Neural cell (in vitro differentiated cells): ENCODE results near the gene NARS2. TPM values are rescaled to one million over a fixed set of nuclear protein-coding genes. Genes with fewer than 3 reads are reported as not detected.

Source experiments
- H2AFZ ChIP-seq: fragments of 200-600, 300-800 bp; sonication (generic), shearing (Covaris generic); 2 replicates; pipeline ENCODE4 v1.6.0; 2014; ENCODE audit warnings: low read depth, mild to moderate bottlenecking, antibody characterized with exemption, low read length, moderate library complexity
- H3F3A ChIP-seq: fragments of 200-600 bp; shearing (Covaris generic); 2 replicates; pipeline ENCODE4 v1.6.1; 2016; ENCODE audit warnings: mild to moderate bottlenecking, moderate library complexity, mixed read lengths, antibody characterized with exemption, low read length; ENCODE audit not compliant: insufficient read depth, poor library complexity, severe bottlenecking
- H3K27ac ChIP-seq: fragments of 200-600, 300-800 bp; sonication (generic), shearing (Covaris generic); 2 replicates; pipeline ENCODE4 v1.5.1; 2014; ENCODE audit warnings: mild to moderate bottlenecking, low read length, moderate library complexity
- H3K27me3 ChIP-seq: fragments of 300-800, 200-600 bp; sonication (generic), shearing (Covaris generic); 2 replicates; pipeline ENCODE4 v1.6.0; 2014; ENCODE audit warnings: mild to moderate bottlenecking, low read depth, low read length, moderate library complexity; ENCODE audit not compliant: insufficient read depth
- H3K36me3 ChIP-seq: fragments of 300-800, 200-600 bp; sonication (generic), shearing (Covaris generic); 2 replicates; pipeline ENCODE4 v1.5.1; 2014; ENCODE audit warnings: mild to moderate bottlenecking, antibody characterized with exemption, low read length, moderate library complexity; ENCODE audit not compliant: insufficient read depth
- H3K4me2 ChIP-seq: fragments of 300-800, 200-600 bp; sonication (generic), shearing (Covaris generic); 2 replicates; pipeline ENCODE4 v1.6.0; 2014; ENCODE audit warnings: mild to moderate bottlenecking, low read length
- H3K4me3 ChIP-seq: fragments of 300-800, 200-600 bp; sonication (generic), shearing (Covaris generic); 2 replicates; pipeline ENCODE4 v1.5.1; 2014; ENCODE audit warnings: mild to moderate bottlenecking, low read length, moderate library complexity
- H3K79me2 ChIP-seq: fragments of 200-600 bp; shearing (Covaris generic); replicated peaks from 2 replicates; pipeline ENCODE4 v1.6.0; 2014; ENCODE audit warnings: mild to moderate bottlenecking, low read length, moderate library complexity; ENCODE audit not compliant: insufficient read depth
- H3K9ac ChIP-seq: fragments of 300-800, 200-600 bp; sonication (generic), shearing (Covaris generic); 2 replicates; pipeline ENCODE4 v1.6.1; 2016; ENCODE audit warnings: mild to moderate bottlenecking, low read length, mixed read lengths
- H3K9me2 ChIP-seq: fragments of 200-600 bp; shearing (Covaris generic); 2 replicates; pipeline ENCODE4 v1.6.1; 2016; ENCODE audit warnings: mild to moderate bottlenecking, low read length, mixed read lengths; ENCODE audit not compliant: insufficient read depth
- H3K9me3 ChIP-seq: fragments of 200-600, 300-800 bp; sonication (generic), shearing (Covaris generic); 2 replicates; pipeline ENCODE4 v1.6.1; 2016; ENCODE audit warnings: mild to moderate bottlenecking, mixed run types, low read length, moderate library complexity, mixed read lengths
- H4K20me1 ChIP-seq: fragments of 200-600 bp; shearing (Covaris generic); 2 replicates; pipeline ENCODE4 v1.6.1; 2016; ENCODE audit warnings: mild to moderate bottlenecking, mixed run types; ENCODE audit not compliant: insufficient read depth
- CTCF ChIP-seq: fragments of 450-650 bp; IDR thresholded peaks from 2 replicates; pipeline ENCODE4 v1.5.1; 2014; ENCODE audit warnings: antibody characterized with exemption, mild to moderate bottlenecking, moderate library complexity; ENCODE audit not compliant: poor library complexity, severe bottlenecking
- EP300 ChIP-seq: fragments of 450-650 bp; conservative IDR thresholded peaks from 2 replicates; pipeline ENCODE4 v1.6.1; 2014; ENCODE audit warnings: antibody characterized with exemption, mild to moderate bottlenecking, moderate library complexity; ENCODE audit not compliant: poor library complexity, severe bottlenecking
- EZH2 ChIP-seq: fragments of 200-600, 300-800 bp; shearing (Covaris generic), sonication (generic); IDR thresholded peaks from 2 replicates; pipeline ENCODE4 v1.6.1; 2014; ENCODE audit warnings: antibody characterized with exemption, low read length, borderline replicate concordance, mild to moderate bottlenecking; ENCODE audit not compliant: insufficient read depth, poor library complexity, severe bottlenecking
- MXI1 ChIP-seq: fragments of 450-650 bp; conservative IDR thresholded peaks from 2 replicates; pipeline ENCODE4 v1.6.1; 2014; ENCODE audit warnings: antibody characterized with exemption, mild to moderate bottlenecking; ENCODE audit not compliant: poor library complexity, severe bottlenecking
- POLR2AphosphoS5 ChIP-seq: IDR thresholded peaks from 2 replicates; pipeline ENCODE4 v1.6.1; 2012
- RAD21 ChIP-seq: fragments of 450-650 bp; conservative IDR thresholded peaks from 2 replicates; pipeline ENCODE4 v1.6.1; 2014; ENCODE audit warnings: antibody characterized with exemption, mild to moderate bottlenecking, moderate library complexity
- REST ChIP-seq: IDR thresholded peaks from 2 replicates; pipeline ENCODE4 v1.6.1; 2012; ENCODE audit warnings: borderline replicate concordance
- SMC3 ChIP-seq: fragments of 450-650 bp; conservative IDR thresholded peaks from 2 replicates; pipeline ENCODE4 v1.6.1; 2014; ENCODE audit warnings: antibody characterized with exemption, mild to moderate bottlenecking, moderate library complexity; ENCODE audit not compliant: poor library complexity
- TAF1 ChIP-seq: IDR thresholded peaks from 2 replicates; pipeline ENCODE4 v1.6.1; 2012; ENCODE audit warnings: low read depth
- polyA plus RNA-seq: library from polyadenylated mRNA; depleted of rRNA; stranded (reverse); fragments of >200 nt; gene quantifications from 2 replicates; pipeline ENCODE4 v1.2.3, GENCODE V29; 2014

The NARS2 gene
- polyA plus RNA-seq, 1 donor from 2014 or later, result 39.6 TPM

- Histone ChIP-seq H3K79me2 (no peaks in the 10 kb centered on the region), H3K27ac (no peak overlapping the region), H3K9ac (no peak overlapping the region), H3K9me3 (no peaks in the 10 kb centered on the region), H4K20me1 (no peaks in the 10 kb centered on the region), H3K27me3 (no peaks in the 10 kb centered on the region), H3K4me2 (no peak overlapping the region), H3F3A (no peaks in the 10 kb centered on the region), H2AFZ (no peak overlapping the region), H3K9me2 (no peaks in the 10 kb centered on the region), H3K36me3 (no peaks in the 10 kb centered on the region), H3K4me3 (no peak overlapping the region)
- TF ChIP-seq MXI1 (no peak), EZH2 (no peak), REST (no peak), TAF1 (no peak), CTCF (no peak), EP300 (no peak), POLR2AphosphoS5 (no peak), SMC3 (no peak), RAD21 (no peak)
Observed at GRCh38 chr11:78467931-78468330, 106.7 kb downstream of the NARS2 start.

GRCh38 chr11:78467370-78467769, 107.3 kb downstream of the NARS2 start:
- Histone ChIP-seq H2AFZ (no peak overlapping the region), H3K9me3 (no peaks in the 10 kb centered on the region), H3K4me2 (no peak overlapping the region), H3F3A (no peaks in the 10 kb centered on the region), H3K9me2 (no peaks in the 10 kb centered on the region), H3K79me2 (no peaks in the 10 kb centered on the region), H3K4me3 (no peak overlapping the region), H3K36me3 (no peaks in the 10 kb centered on the region), H3K27me3 (no peaks in the 10 kb centered on the region), H4K20me1 (no peaks in the 10 kb centered on the region), H3K27ac (no peak overlapping the region), H3K9ac (no peak overlapping the region)
- TF ChIP-seq POLR2AphosphoS5 (no peak), EP300 (no peak), EZH2 (no peak), TAF1 (no peak), REST (no peak), MXI1 (no peak), CTCF (no peak), SMC3 (no peak), RAD21 (no peak)
